ENCODE measurements around the gene HDAC6. TPM values are rescaled to one million over a fixed set of nuclear protein-coding genes. Genes with fewer than 3 reads are reported as not detected.

Gene HDAC6
- 16.8 and 25.5 TPM in 2 replicates for total RNA-seq

GRCh38 chrX:48801280-48802088, at the start of gene HDAC6:
Gene HDAC6, plus strand, starts transcription at chrX:48802067. Its CDS starts 626 bp downstream, at chrX:48802693.

GRCh38 chrX:48761674-48762471, 40.0 kb upstream of the HDAC6 start, which contains the start of gene GLOD5:
Gene GLOD5, plus strand, starts transcription at chrX:48761747. Its CDS starts 44 bp downstream, at chrX:48761791.

GRCh38 chrX:48786341-48786800, 15.5 kb upstream of the HDAC6 start, which contains the start of gene GATA1:
Gene GATA1, plus strand, starts transcription at chrX:48786590. Its CDS starts 4,520 bp downstream, at chrX:48791110.

GRCh38 chrX:48826135-48826875, 24.4 kb downstream of the HDAC6 start, which contains the start of gene ERAS:
Gene ERAS, plus strand, starts transcription at chrX:48826513. Its CDS starts 2,611 bp downstream, at chrX:48829124.

GRCh38 chrX:48835524-48836329, 33.9 kb downstream of the HDAC6 start, which contains the start of gene PCSK1N:
Gene PCSK1N, minus strand, starts transcription at chrX:48835610. Its CDS starts 78 bp downstream, at chrX:48835532.

Other genes with a start within 250 kb of the HDAC6 start
- gene RBM3, start 227.6 kb upstream of the HDAC6 start, total RNA-seq: 76.8 and 295 TPM in 2 replicates
- gene WDR13, start 204.6 kb upstream of the HDAC6 start, total RNA-seq: 171 and 172 TPM in 2 replicates
- gene WAS, start 118.3 kb upstream of the HDAC6 start, total RNA-seq: 0.09 TPM in 1 of 2 replicates, not detected in the other
- gene SUV39H1, start 105.3 kb upstream of the HDAC6 start, total RNA-seq: 0.85 and 1.3 TPM in 2 replicates
- gene GLOD5, start 40.3 kb upstream of the HDAC6 start, total RNA-seq: not detected in 2 replicates
- gene GATA1, start 15.5 kb upstream of the HDAC6 start, total RNA-seq: not detected in 2 replicates
- gene ERAS, start 24.4 kb downstream of the HDAC6 start, total RNA-seq: not detected in 2 replicates
- gene PCSK1N, start 33.5 kb downstream of the HDAC6 start, total RNA-seq: 0.09 TPM in 1 of 2 replicates, not detected in the other
- gene TIMM17B, start 95.7 kb downstream of the HDAC6 start, total RNA-seq: 23.1 and 28.7 TPM in 2 replicates
- gene PQBP1, start 95.9 kb downstream of the HDAC6 start, total RNA-seq: 70.8 and 73.0 TPM in 2 replicates
- gene SLC35A2, start 109.6 kb downstream of the HDAC6 start, total RNA-seq: 10.5 and 12.1 TPM in 2 replicates
- gene PIM2, start 117.0 kb downstream of the HDAC6 start, total RNA-seq: 1.3 and 2.7 TPM in 2 replicates
- 28.0 and 28.6 TPM in 2 replicates for gene OTUD5, start 155.5 kb downstream of the HDAC6 start, total RNA-seq
- 0.28 and 1.0 TPM in 2 replicates for gene KCND1, start 169.8 kb downstream of the HDAC6 start, total RNA-seq
- 22.6 and 22.8 TPM in 2 replicates for gene GRIPAP1, start 200.2 kb downstream of the HDAC6 start, total RNA-seq
- gene TFE3, start 241.3 kb downstream of the HDAC6 start, total RNA-seq: 23.3 and 24.2 TPM in 2 replicates

Measured in smooth muscle cell of bladder (primary cell).